Stimulated activated effector memory CD8-positive, alpha-beta T cell treated with anti-CD3 and anti-CD28 coated beads, Interleukin-12 subunit alpha, Interleukin-12 subunit beta, amount 100 ng/mL, for 72 hours (primary cell): ENCODE results near the gene BCR.

Experiments
- ATAC-seq: fragments of 150-1000 bp; cut with Tn5 transposase; 2 replicates; pipeline ENCODE4 v1.10.0; 2021
- DNase-seq, 2 donors: peaks; one replicate each; pipeline ENCODE4 v3.0.0; 2021 to 2022; ENCODE audit warnings: low spot score in 2 of 2
- H3K27ac Mint-ChIP-seq: one replicate; pipeline ENCODE4 v1.8.0; 2022; ENCODE audit warnings: mild to moderate bottlenecking, mixed read lengths
- H3K36me3 Mint-ChIP-seq: one replicate; pipeline ENCODE4 v1.8.0; 2022; ENCODE audit warnings: mild to moderate bottlenecking, mixed read lengths
- H3K4me1 Mint-ChIP-seq: one replicate; pipeline ENCODE4 v1.8.0; 2022; ENCODE audit warnings: mixed read lengths
- H3K4me3 Mint-ChIP-seq: one replicate; pipeline ENCODE4 v1.8.0; 2022; ENCODE audit warnings: mild to moderate bottlenecking, mixed read lengths
- H3K9me3 Mint-ChIP-seq: one replicate; pipeline ENCODE4 v1.8.0; 2022; ENCODE audit warnings: mixed read lengths

Gene BCR

DNA sequence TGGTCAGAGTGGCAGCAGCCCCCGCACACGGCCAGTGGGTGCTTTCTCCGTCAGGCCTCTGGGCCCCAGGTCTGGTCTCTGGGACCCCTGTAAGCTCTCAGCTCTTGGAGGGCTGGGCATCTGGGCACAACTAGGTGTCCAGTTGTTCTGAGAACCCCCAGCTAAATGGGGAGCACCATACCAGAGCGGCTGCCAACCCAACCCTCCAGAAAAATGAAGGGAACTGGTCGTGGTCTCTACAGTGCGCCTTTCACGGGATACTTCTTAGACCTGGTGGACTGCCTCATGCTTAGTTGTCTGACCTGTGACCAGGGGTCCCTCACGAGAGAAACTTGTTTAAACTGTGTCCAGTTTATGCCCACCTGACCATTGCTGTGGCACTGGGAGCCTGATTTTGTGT is 104.9 kb downstream of the BCR start:
- ATAC-seq (no peak), DNase-seq (no peak)
- Mint-ChIP-seq H3K4me3 (no peak overlapping the region), H3K4me1 (peaks cover 19% of the 10 kb centered on the region), H3K9me3 (no peaks in the 10 kb centered on the region), H3K36me3 (peaks cover 26% of the 10 kb centered on the region), H3K27ac (no peak overlapping the region)

DNA sequence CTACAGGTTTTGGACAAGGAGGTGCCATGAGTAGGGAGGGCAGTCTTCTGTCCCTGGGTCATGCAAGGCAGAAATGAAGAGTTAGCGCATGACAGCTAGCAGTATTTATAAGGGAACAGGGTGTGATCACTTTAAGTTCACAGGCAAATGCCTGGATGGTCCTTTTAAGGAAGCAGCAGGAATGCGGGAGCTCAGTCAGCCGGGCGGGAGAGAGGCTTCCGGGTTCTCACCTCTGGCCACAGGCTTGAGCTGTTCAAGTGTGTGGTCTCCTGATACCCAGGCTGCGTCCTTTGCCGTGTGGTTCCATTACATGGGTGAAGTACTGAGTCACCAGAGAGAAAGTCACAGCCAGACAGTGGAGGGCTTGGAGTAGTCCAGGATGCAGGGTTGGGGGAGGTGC is 105.4 kb downstream of the BCR start:
- no peak overlapping the region for H3K27ac Mint-ChIP-seq
- peaks cover 26% of the 10 kb centered on the region for H3K36me3 Mint-ChIP-seq
- ATAC-seq (no peak), DNase-seq (no peak)
- H3K4me3 Mint-ChIP-seq = no peak overlapping the region
- H3K4me1 Mint-ChIP-seq = peaks cover 14% of the 10 kb centered on the region
- H3K9me3 Mint-ChIP-seq = no peaks in the 10 kb centered on the region

DNA sequence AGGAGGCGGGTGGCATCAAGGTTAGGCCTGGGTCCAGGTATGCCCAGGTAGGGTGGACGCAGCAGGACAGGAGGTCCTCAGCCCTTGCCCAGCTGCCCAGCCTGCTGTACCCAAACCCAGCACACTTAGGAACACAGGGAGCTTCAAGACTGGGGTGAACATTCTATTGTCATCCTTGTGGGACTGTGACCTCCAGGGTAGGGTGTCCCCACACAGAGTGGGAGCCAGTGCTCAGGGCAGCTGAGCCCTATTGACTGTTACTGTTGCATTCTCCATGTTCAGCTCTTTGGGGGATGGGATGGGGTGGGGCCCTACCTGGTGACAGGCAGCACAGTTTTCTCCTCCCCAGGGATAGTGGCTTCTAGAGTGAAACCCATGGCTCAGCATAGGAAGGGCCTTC is 106.0 kb downstream of the BCR start:
- DNase-seq (no peak), ATAC-seq (no peak)
- H3K36me3 Mint-ChIP-seq = peaks cover 30% of the 10 kb centered on the region
- H3K27ac Mint-ChIP-seq = peak overlapping the region; percentile 71
- H3K4me1 Mint-ChIP-seq = peaks cover 8% of the 10 kb centered on the region
- H3K4me3 Mint-ChIP-seq = no peak overlapping the region
- no peaks in the 10 kb centered on the region for H3K9me3 Mint-ChIP-seq

DNA sequence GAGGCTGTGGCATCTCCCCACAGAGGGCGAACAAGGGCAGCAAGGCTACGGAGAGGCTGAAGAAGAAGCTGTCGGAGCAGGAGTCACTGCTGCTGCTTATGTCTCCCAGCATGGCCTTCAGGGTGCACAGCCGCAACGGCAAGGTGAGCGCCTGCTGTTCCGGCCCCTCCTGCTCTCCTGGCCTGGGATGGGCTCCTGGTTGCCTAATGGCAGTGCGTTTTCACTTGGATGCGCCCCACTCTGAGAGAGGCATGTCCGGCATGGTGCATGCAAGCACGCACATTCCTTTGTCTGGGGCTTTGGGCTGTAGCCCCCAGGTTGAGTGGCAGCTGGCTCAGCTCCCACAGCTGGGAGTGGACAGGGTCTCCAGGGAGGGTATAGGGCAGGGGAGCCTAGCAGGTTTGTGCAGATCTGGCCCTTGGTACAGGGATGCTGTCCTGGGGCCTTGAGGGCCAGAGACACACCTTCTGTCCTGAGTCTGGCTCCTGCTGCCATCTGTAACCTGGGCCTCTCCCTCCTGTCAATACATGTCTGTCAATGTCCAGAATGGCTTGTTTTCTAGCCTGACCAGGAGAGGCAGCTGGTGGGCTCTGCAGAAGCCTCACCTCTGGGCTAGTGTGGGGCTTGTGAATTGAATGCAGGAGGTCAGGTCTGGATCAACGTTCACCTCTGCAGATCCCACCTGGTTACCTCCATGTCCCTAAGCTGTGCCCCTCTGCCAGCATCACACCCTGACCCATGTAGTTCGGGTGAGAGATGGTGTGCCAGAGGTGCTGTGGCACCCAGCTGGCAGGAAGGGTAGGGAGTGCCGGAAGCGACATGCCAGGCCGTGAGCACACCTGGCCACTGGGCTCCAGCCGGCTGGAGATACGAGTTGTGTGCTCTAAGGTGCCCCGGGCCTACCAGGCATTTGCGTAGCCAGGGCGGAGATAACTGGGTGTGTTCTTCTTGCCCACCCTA is 107.1 kb downstream of the BCR start:
- Mint-ChIP-seq H3K27ac (peak overlapping the region; percentile 71), H3K36me3 (peaks cover 41% of the 10 kb centered on the region), H3K9me3 (no peaks in the 10 kb centered on the region), H3K4me1 (no peaks in the 10 kb centered on the region), H3K4me3 (no peak overlapping the region)
- ATAC-seq (no peak), DNase-seq (no peak)

GRCh38 chr22:23288301-23289129 is 108.2 kb downstream of the BCR start:
- Mint-ChIP-seq H3K36me3 (peaks cover 52% of the 10 kb centered on the region), H3K4me1 (no peaks in the 10 kb centered on the region), H3K27ac (no peak overlapping the region)

DNA sequence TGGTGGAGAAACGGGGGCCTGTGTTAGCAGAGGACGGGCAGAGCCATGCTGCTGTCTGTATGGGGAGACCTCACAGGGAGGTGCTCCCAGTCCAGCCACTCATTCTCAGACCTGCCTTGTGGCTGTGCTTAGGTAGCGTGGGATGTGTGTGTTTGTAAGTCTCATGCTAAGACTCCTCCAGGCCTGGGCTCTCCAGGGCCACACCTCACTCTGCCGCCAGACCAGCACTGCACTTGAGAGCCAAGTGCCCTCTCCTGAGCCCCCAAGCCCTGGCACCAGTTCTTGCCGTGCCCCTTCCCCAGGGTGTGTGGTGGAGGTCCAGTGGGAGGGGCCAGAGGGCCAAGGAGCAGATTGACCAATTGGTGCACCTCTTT is 108.8 kb downstream of the BCR start:
- Mint-ChIP-seq H3K27ac (peak overlapping the region; percentile 20), H3K4me1 (no peaks in the 10 kb centered on the region), H3K36me3 (peaks cover 58% of the 10 kb centered on the region), H3K9me3 (no peaks in the 10 kb centered on the region), H3K4me3 (no peak overlapping the region)
- DNase-seq = no peak
- ATAC-seq = no peak

More at GRCh38 chr22:23288301-23289129, 108.2 kb downstream of the BCR start:
- no peak for ATAC-seq
- DNase-seq = no peak
- H3K9me3 Mint-ChIP-seq = no peaks in the 10 kb centered on the region
- no peak overlapping the region for H3K4me3 Mint-ChIP-seq

DNA sequence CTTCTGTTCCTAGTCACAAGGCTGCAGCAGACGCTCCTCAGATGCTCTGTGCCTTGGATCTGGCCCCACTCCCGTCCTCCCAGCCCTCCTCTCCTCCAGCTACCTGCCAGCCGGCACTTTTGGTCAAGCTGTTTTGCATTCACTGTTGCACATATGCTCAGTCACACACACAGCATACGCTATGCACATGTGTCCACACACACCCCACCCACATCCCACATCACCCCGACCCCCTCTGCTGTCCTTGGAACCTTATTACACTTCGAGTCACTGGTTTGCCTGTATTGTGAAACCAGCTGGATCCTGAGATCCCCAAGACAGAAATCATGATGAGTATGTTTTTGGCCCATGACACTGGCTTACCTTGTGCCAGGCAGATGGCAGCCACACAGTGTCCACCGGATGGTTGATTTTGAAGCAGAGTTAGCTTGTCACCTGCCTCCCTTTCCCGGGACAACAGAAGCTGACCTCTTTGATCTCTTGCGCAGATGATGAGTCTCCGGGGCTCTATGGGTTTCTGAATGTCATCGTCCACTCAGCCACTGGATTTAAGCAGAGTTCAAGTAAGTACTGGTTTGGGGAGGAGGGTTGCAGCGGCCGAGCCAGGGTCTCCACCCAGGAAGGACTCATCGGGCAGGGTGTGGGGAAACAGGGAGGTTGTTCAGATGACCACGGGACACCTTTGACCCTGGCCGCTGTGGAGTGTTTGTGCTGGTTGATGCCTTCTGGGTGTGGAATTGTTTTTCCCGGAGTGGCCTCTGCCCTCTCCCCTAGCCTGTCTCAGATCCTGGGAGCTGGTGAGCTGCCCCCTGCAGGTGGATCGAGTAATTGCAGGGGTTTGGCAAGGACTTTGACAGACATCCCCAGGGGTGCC is 109.8 kb downstream of the BCR start:
- Mint-ChIP-seq H3K4me3 (no peak overlapping the region), H3K4me1 (no peaks in the 10 kb centered on the region), H3K27ac (no peak overlapping the region), H3K9me3 (no peaks in the 10 kb centered on the region), H3K36me3 (peaks cover 68% of the 10 kb centered on the region)
- DNase-seq = peak; percentile 55 to 77
- ATAC-seq = peak; percentile 60

DNA sequence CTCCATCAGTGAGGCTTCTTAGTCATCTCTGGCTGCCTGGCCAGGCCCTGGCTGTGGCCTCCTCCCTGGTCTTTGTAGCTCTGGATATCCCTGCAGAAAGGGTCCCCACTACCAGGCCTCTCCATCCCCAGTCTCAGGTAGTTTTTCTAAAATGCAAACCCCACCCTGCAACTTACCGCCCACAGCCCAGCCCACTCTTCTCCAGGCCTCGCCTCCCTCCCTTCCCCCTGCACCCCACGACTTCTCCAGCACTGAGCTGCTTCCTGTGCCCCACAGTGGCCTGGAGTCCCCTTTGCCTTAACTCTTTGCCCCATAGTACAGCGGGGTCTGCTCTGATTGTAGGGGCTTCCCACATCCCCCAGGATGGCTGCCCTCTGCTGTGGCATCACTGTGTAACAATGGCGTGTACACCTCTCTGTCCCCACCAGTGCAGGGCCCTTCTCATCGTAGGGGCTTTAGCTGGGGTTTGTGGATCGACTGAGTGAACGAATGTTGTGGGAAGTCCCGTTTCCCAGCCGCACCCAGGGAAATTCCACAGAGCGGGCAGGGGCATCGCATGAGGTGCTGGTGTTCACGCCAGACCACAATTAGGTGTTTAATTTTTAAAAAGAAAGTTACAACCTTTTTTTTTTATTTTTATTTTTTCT is 111.6 kb downstream of the BCR start:
- H3K36me3 Mint-ChIP-seq = peaks cover 81% of the 10 kb centered on the region
- H3K4me1 Mint-ChIP-seq = no peaks in the 10 kb centered on the region
- no peak for ATAC-seq
- H3K4me3 Mint-ChIP-seq = no peak overlapping the region
- no peaks in the 10 kb centered on the region for H3K9me3 Mint-ChIP-seq
- no peak for DNase-seq
- H3K27ac Mint-ChIP-seq = peak overlapping the region; percentile 27

GRCh38 chr22:23292453-23293350 is 112.4 kb downstream of the BCR start:
- no peak overlapping the region for H3K4me3 Mint-ChIP-seq
- H3K4me1 Mint-ChIP-seq = no peaks in the 10 kb centered on the region
- H3K9me3 Mint-ChIP-seq = no peaks in the 10 kb centered on the region
- no peak for DNase-seq
- ATAC-seq = no peak
- peaks cover 86% of the 10 kb centered on the region for H3K36me3 Mint-ChIP-seq
- peak overlapping the region; percentile 56 for H3K27ac Mint-ChIP-seq

DNA sequence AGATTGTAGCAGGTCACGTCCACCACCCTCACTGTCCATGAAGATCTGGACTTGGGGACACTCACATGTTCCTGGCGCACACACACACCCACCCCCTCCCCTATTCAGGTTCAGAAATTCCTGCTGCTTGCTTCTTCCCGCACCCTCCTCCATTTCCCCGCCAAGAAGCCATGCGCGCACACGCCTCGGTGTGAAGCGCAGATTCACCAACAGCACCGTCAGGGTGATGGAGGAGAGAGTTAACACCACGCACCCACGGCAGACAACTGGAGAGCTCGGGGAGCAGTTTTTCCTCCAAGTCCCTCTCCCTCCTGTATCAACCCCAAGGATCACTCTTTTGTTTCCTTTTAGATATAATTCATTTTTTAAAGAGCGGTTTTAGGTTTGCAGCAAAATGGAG is 113.4 kb downstream of the BCR start:
- no peak overlapping the region for H3K4me3 Mint-ChIP-seq
- ATAC-seq (no peak), DNase-seq (no peak)
- H3K4me1 Mint-ChIP-seq = no peaks in the 10 kb centered on the region
- H3K36me3 Mint-ChIP-seq = peaks cover 92% of the 10 kb centered on the region
- no peaks in the 10 kb centered on the region for H3K9me3 Mint-ChIP-seq
- H3K27ac Mint-ChIP-seq = peak overlapping the region; percentile 56

DNA sequence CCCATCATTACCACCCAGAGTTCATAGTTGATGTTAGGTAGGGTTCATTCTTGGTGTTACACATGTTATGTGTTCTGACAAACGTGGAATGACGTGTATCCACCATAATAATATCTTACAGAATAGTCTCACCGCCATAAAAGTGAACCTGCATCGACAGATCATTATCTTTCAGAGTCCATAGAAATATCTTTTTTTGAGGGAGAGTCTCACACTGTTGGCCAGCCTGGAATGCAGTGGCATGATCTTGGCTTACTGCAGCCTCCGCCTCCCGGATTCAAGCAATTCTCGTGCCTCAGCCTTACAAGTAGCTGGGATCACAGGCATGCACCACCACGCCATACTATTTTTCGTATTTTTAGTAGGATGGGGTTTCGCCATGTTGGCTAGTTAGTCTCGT is 113.9 kb downstream of the BCR start:
- no peak for DNase-seq
- H3K9me3 Mint-ChIP-seq = no peaks in the 10 kb centered on the region
- no peak overlapping the region for H3K4me3 Mint-ChIP-seq
- no peak overlapping the region for H3K27ac Mint-ChIP-seq
- no peak for ATAC-seq
- H3K4me1 Mint-ChIP-seq = no peaks in the 10 kb centered on the region
- peaks cover 93% of the 10 kb centered on the region for H3K36me3 Mint-ChIP-seq

DNA sequence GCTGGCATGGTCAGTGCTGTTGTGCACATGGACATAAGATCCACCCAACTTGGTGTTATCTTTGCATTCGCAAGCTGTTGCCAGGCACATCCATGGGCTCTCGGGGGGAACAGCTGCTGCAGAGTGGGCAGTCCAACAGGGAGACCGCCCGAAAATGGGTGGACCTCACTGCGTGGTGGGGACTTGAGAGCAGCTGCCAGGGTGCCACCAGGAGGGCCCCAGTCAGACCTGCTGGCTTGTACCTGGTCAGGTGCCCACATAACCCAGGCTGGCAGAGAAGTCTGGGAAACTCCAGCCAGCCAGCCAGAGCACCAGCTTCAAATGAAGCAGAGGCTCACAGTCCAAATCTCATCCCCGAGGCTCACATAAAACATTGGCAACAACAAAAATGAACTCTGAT is 120.2 kb downstream of the BCR start:
- Mint-ChIP-seq H3K27ac (peak overlapping the region; percentile 71), H3K4me3 (no peak overlapping the region), H3K36me3 (peaks cover 61% of the 10 kb centered on the region), H3K9me3 (no peaks in the 10 kb centered on the region), H3K4me1 (no peaks in the 10 kb centered on the region)
- no peak for DNase-seq
- ATAC-seq = no peak

DNA sequence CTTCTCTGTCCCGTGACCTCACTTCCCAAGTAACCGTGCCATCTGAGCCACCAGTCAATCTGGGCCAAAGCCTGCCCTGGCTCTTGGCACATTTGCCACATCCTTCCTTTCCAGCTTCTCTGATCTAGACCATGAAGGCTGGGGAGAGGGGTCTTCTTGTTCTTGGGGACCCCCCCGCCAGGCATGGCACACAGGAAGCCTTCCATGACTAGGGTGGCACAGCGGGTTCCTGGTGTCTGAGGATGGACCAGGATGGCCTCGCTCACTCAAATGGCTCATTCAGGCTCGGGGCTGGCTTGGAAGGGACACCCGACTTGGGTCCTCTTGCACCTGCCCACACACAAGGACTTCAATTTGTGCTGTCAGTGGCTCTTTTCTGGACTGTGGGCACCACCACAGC is 121.3 kb downstream of the BCR start:
- peaks cover 51% of the 10 kb centered on the region for H3K36me3 Mint-ChIP-seq
- H3K27ac Mint-ChIP-seq = peak overlapping the region; percentile 71
- no peaks in the 10 kb centered on the region for H3K9me3 Mint-ChIP-seq
- ATAC-seq (no peak), DNase-seq (no peak)
- no peaks in the 10 kb centered on the region for H3K4me1 Mint-ChIP-seq
- H3K4me3 Mint-ChIP-seq = no peak overlapping the region
